ENCODE measurements around the gene CDH23.

CDH23 gene

DNA sequence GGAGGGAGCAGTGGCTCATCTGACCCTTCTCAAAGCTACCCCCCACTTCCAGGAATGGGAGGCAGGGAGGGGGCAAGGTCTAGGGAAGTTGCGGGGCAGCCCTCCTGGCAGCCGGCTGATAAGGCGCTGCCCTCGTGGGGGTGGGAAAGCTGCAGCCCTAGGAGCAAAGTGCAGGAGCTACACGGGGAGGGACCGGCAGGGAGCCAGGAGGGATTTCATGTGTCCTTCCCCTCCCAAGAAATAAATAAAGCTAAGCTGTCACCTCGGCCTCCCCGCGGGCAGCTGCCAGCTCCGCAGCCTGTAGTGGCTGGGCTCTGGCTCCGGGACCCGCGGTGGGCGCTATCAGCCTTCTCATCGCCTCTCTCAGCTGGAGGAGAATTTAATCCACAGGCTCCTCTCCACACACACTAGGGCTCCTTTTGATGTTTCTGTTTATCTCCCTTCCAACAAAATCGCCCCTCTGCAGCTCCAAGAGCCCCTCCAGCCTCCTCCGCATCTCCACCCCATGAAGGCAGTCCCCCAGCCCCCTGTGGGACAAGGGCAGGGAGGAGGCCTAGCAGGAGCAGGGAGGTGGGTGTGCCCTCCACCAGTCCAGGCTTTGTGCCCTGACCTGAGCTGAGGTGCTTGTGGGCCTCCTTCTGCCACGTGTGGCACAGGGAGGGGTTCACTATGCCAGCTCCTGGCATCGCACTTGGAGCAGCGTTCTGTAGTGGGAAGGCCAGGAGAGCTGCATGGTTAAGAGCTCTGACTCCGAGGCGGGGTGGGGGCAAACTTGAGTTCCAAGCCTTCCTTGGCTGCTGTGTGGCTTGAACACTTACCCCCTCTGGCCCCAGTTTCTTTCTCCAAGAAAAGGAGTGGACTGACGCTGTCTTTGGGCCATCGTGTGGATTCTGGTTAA is 242.4 kb downstream of the CDH23 start:
- no peak for DNase-seq (ENCODE audit: low read depth in 2 of 2)

DNA sequence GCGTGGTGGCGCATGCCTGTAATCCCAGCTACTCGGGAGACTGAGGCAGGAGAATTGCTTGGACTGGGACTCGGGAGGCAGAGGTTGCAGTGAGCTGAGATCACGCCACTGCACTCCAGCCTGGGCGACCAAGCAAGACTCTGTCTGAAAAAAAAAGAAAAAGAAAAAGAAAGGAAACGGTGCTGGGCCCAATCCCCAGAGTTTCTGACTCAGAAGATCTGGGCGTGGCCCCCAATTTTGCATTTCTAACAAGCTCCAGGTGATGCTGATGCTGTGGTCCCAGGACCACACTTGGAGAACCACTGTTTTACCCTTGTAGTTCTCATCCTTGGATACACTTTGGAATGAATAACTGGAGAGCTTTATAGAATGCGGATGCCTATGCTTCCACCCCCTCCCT is 243.9 kb downstream of the CDH23 start:
- no peak for DNase-seq (ENCODE audit: low read depth in 2 of 2)

DNA sequence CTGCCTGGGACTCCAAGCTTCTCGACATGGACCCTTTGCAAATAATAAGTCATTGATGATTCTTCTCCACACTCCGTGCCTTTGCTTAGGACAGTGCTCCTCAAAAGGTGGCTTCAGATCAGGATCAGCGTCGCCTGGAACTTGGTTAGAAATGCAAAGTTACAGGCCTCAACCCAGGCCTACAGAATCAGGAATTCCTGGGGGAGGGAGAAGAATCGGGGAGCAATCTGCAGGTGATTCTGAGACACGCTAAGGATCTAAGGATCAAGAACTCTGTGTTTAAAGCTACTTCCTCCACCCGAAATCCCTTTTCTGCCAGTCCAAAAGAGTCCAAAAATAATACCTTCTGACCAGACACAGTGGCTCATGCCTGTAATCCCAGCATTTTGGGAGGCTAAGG is 244.7 kb downstream of the CDH23 start:
- DNase-seq (ENCODE audit: low read depth in 2 of 2), result no peak

DNA sequence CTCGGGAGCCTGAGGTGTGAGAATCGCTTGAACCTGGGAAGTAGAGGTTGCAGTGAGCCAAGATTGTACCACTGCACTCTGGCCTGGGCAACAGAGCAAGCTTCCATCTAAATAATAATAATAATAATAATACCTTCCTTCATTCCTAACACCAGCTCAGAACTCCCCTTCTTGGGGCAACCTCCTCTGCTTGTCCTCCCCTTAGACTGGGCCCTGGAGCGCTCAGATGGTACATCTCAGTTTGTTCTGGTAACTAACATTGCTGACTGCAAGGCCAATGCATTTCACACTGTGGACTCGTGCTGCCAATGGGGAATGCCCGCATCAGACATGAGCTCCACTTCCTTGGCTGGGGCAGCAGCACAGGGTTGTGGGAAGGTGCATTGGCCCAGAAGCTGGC is 245.3 kb downstream of the CDH23 start:
- no peak for DNase-seq (ENCODE audit: low read depth in 2 of 2)

DNA sequence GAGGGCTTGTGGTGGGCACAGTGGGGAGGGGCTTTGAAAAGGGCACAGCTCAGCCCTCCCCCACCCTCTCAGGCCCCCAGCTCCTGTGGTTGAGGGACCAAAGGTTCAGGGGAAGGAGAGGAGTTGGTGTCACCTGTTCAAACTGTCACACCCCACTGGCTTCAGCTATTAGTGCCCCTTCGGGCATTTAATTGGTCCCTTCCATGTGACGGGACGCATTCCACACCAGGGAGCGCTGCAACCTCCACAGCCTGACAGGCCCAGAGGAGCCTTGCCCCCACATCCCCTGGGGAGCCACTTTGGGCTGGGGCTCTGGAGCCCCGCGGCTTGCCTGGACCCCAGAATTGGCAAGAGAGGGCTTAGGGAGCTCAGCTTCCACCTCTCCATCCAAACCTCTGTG is 247.2 kb downstream of the CDH23 start:
- DNase-seq (ENCODE audit: low read depth in 2 of 2), result no peak

DNA sequence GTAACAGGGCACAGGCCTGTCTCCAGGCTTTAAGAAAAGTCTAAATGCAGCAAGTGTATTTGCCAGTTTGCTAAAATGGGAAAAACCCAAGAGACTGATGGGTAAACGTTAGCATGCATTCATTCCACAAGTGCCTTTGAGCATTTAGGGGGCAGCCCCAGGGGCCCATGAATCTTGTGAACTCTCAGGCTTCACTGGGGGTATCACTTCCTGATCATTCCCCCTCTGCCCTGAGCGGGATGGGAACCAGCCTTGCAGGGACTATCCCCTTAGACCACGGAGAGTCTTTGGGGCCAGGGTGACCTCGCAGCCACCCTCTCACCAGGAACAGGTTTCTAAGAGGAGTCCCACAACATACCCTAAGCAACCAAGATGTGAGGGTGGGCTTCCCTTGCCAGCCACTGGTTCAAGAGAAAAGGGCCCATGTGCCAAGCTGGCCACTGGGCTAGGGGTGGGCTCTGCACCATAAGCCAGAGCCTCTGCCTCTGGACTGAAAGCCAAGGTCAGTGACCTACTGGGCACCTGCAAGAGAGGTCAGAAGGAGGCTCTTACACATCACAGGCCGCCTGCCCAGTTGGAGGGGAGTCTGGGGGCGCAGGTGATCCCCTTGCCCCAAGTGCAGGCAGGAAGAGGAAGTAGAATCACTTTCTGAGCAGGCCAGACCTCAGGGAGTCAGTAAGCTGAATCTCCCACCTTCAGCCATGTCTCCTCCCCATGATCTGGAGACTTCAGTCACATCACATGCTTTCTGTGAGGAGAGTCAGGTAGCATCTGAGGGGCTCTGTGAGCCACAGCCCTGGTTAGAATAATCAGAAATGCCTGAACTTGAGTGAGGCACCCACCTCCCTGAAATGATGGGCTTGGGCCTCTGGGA is 247.8 kb downstream of the CDH23 start:
- DNase-seq (ENCODE audit: low read depth in 2 of 2), result no peak

DNA sequence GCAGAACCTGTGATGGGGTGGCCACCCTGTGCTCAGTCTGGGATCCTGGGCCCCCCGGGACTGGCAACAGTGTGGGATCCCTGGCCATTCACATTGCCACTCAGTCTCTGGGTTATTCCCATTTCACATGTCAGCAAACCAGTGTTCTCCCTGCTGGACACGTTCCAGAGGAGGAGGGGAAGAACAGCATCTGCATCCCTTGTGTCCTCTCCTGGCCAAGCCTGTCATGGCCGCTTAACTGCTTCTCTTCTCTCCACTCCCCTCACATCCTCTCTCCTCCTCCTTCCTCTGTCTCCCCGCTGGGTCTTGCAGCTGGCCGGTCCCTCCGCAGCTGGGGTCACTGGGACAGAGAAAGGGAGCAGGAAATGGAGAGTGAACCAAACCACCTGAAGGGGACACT is 248.5 kb downstream of the CDH23 start:
- no peak for DNase-seq (ENCODE audit: low read depth in 2 of 2)

DNA sequence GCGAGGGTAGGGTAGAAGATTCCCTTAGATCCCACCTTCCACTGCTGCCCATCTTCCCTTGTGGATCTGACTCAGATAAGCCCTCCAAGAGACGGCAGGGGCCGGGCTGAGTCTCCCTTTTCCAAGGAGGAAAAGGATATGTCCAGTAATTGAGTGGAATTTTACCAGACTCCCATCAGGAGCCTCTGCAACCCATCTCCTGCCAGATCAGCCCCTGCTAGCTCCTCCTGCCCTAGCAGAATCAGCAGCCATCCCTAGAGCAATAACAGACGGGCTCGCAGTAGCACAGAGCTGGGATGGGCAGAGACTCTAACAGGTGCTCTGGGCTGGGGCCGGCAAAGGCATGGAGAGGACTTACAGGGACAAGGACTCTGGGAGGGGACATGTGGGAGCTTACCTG is 249.3 kb downstream of the CDH23 start:
- no peak for DNase-seq (ENCODE audit: low read depth in 2 of 2)

- no peak for DNase-seq (ENCODE audit: low read depth in 2 of 2)
Measured at GRCh38 chr10:71646592-71647292, 250.0 kb downstream of the CDH23 start.

DNA sequence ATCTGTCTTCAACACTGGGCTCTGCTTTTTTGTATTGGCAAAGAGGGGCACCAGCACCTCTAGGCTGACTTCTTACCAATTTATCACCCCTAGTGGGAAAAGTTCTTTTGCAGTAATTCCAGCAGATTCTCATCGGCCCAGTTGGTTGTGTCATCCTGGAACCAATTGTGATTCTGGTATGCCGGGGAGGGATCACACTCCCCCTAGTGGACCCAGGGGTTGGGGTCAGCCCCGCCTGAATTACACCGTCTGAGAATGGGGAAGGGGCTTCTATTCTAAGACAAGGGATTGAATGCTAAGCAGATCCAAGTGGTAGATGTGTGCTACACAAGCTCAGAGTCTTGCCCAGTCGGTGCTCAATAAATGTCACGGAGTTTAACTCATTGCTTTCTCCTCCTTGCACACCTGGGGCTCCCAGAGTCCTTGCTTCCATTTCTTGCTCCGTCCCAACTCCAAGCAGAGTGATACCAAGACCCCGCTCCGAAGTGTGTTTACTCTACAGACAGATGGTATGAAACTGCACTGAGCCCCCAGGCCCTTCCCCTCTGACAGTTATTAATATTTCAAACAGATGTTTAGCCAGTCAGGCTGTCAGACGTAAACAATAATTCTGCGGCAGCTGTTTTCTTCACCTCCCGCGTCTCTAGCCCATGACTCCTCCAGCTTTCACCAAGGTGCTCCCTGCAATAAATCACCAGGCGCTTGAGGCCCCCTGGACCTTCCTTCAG is 251.0 kb downstream of the CDH23 start:
- DNase-seq (ENCODE audit: low read depth in 2 of 2), result no peak

DNA sequence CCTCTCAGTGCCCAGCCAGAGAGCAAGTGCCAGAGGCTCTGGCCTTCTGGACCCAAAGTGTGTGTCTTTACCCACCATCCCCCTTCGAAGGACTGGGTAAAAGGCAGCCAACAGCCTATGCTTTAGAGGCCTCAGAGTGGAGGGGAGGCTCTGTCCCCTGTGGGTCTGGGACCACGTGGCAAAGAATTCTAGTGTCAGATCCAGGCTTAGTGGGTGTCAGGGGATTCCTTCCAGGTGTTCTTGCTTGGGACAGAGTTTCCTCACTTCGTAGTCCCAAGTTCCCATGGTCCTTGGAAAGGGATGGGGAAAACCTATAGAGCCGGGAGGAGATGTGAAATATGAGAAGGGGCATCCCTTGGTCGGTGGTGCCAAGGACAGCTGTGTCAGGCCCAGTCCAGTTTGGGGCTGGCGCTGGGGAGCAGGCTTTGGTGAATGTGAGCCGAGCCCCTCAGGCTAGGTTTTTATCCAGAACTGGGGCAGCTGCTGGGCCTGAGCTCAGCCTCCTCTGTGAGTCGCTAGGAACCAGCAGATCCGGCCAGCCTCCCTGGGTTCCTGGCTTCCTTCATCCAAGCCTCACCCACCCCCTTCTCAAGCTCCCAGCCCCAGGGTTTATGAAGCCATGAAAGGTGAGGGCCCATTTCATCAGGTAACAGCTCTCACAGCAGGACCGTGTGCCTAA is 251.7 kb downstream of the CDH23 start:
- DNase-seq (ENCODE audit: low read depth in 2 of 2), result no peak

- DNase-seq (ENCODE audit: low read depth in 2 of 2), result no peak
Measured at GRCh38 chr10:71648933-71649320, 252.2 kb downstream of the CDH23 start.

- DNase-seq (ENCODE audit: low read depth in 2 of 2), result no peak
Measured at GRCh38 chr10:71649631-71650030, 252.9 kb downstream of the CDH23 start.

DNA sequence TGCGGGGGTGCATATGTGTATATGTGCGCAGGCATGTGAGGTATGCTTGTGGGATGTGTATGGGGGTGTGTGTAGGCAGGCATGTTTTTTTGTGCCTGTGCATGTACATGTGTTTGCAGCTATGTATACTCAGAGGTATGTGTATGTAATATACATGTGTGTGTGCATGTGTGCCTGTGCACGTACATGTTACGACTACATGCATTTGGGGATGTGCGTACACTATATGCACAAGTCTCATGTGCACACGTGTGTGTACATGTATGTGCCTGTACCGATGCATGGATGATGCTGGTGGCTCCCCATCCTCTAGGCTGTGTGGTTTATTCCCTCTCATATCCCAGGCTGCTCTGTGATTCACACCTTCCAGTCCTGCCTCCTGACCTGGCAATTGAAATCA is 253.7 kb downstream of the CDH23 start:
- DNase-seq (ENCODE audit: low read depth in 2 of 2), result no peak

- DNase-seq (ENCODE audit: low read depth in 2 of 2), result no peak
Measured at GRCh38 chr10:71651428-71651827, 254.7 kb downstream of the CDH23 start.

DNA sequence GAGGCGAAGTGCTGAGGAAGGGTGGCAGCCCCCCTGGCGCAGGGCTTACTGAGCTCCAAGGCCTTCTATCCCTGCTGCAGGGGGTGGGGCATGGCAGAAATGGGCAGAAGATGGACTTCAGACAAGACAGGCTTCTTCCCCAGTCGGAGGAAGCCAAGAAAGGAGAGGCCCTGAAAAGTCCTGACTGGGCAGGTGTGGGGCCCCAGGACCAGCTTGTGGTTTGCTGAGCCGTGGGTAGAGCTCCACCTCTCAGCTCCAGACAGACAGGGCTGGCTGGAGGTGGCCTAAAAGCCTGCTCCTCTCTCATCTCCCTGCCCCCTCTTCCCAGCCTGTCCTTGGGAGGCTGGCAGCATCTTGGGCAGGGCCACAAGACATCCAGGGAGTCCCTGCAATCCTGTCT is 255.2 kb downstream of the CDH23 start:
- no peak for DNase-seq (ENCODE audit: low read depth in 2 of 2)

DNA sequence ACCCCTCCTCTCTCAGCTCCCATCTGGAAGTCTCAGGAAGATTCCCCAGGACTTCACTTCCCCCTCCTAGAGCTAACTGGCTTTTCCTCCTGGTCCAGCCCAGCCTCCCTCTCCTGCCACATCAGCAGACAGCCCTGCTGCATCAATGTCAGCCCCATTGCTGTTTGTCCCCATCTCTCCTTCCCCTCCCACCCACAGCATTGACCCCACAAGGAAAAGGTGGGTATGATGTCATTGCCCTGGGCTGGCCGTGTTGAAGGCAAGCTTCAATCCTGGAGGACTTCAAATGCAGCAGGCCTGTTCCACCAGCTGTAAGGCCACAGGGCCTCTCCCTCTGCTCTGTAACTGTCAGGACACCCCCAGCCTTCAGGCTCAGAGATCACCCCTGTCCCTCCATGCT is 256.3 kb downstream of the CDH23 start:
- DNase-seq (ENCODE audit: low read depth in 2 of 2), result no peak

DNA sequence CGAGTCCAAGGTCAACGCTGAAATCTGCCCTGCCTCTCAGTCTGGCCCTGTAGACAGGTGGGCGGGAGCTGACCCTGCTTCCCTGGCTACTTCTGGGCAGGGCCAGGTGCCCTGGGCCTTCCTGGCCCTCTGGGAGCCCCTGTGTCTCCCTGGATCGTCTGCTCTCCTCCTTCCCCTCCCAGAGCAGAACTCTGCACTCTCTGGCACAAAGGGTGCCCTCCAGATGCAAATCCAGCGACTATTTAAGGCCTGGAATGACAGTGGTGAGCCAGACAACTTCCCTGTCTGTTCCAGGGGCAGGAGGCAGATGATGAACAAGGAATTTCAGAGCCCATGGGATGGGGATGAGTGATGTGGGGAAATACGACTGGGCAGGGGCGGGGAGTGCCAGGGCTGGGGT is 259.5 kb downstream of the CDH23 start:
- DNase-seq (ENCODE audit: low read depth in 2 of 2), result no peak

DNA sequence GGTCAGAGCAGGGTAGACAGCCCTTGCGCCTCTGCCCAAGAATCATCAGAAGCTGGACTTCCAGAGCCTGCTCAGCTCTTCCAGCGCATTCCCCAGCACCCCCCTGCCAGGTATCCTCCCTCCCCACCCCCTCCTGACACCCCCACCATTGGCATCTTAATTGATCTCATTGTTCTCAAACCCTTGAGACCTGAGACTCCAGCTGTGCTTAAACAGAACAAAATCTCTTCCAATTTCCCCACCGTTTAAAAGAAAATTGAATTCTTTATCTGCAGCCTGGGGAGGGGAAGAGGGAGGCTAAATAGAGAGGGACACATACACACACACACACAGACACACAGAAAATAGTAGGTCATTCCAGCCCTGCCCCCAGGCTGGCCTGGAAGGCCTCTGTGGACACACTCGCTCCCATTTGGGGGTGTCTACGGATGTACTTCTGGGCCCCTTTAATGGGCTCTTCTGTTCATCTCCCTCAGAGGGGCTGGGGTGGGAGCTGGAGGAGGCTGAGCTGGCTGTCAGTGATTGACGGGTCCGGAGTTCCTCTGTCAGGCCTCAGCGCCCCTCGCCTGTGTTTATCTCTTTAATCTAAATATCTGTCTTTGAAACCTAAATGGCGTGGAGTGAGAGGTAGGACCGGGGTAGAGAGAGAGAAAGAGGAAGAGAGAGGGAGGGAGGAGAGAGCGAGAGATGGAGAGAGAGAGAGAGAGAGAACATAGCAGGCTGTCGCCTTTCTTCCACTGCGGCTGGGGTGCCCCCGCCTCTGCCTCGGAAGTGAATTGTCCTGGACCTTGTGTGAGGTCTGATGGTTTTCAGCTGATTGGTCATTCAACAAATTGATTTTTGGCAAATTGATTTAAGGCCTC is 261.1 kb downstream of the CDH23 start:
- DNase-seq (ENCODE audit: low read depth in 2 of 2), result no peak

- no peak for DNase-seq (ENCODE audit: low read depth in 2 of 2)
Measured at GRCh38 chr10:71658467-71658745, 261.7 kb downstream of the CDH23 start.
